NCI-H1092 (cell line): ENCODE measurements around the gene TRIM69.

ENCODE experiments used
- DNase-seq: peaks from one replicate; lab custom pipeline; 2025; lab: John Stamatoyannopoulos, UW

Gene TRIM69

DNA sequence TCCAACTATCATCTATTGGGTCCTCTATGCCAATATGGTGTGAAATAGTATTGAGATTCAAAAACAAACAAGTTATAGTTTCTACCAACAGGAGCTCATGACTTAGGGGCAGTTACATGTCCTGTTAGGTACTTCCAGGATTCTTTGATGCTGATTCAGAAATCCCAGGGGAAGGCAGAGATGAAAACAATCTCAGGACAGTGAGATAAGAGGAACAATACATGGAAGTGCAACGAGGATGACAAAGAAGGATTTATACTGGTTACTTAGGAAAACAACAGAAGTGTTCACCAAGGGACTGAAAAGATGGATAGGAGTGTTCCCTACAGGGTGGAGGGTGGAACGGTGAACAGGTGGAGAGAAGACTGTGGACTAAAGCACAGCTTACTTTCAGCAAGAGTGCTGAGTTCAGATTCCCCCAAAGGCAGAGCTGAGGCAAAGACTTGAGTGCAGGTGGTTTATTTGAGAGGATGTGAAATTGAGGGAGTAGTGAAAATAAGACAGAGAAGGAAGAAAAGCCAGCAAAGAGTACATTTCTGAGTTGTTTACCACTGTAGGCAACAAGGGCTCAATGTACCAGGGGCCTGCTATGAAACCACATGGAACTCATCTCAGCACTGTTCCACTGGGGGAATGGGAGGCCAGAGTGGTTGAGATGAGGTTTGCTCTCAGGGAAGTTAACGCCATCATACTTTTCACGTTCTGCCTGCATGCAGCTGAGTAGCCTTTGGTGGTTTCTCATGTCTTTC, 68.1 kb downstream of the TRIM69 start:
- no peak for DNase-seq

GRCh38 chr15:44808557-44808956, 72.2 kb downstream of the TRIM69 start:
- no peak for DNase-seq

DNA sequence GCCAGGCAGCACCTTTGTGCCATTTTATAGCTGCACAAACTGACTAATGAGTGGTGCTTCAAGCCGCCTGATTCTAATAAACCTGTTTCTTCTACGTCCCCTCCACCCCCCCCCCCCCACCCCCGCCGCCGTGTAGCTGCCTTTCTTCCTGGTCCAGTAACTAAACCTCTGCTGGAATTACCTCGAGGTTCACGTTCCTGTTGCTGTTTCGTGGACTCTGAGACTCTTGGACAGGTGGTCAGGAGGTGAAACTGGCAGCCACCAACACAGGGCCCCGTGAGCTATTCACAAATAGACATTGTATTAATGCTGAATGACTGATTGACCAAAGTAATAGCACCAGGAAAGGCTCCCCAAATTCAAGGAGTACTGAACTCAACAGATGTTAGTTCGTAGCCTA, 73.9 kb downstream of the TRIM69 start:
- no peak for DNase-seq

DNA sequence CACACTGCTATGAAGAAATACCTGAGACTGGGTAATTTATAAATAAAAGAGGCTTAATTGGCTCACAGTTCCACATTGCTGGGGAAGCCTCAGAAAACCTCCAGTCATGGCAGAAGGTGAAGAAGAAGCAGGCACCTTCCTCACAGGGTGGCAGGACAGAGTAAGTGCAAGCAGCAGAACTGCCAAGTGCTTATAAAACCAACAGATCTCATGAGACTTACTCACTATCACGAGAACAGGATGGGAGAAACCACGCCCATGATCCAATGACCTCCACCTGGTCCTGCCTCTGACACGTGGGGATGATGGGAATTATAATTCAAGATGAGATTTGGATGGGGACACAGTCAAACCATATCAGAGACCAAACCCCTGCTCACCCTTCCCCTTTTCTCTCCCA, 75.0 kb downstream of the TRIM69 start:
- peak; percentile 51 for DNase-seq

- peak; percentile 90 for DNase-seq
Measured at GRCh38 chr15:44812029-44812517, 75.7 kb downstream of the TRIM69 start.

- no peak for DNase-seq
Measured at GRCh38 chr15:44813231-44813630, 76.9 kb downstream of the TRIM69 start.
